ENCODE data around the gene SOD2.

GRCh38 chr6:159692303-159693127 lies 526 bp downstream of the SOD2 start:
- TF ChIP-seq CTCF (IDR thresholded peaks at IDR 0.05; ENCODE audit: insufficient read depth, low read depth, low read length) (no peak), EZH2 (IDR thresholded peaks at IDR 0.05; ENCODE audit: insufficient read depth, low read length) (no peak)

All from astrocyte (in vitro differentiated cells and primary cell).